GM19043 (cell line): ENCODE measurements around the gene ZPBP2.
A peak's percentile ranks its signal among the peaks of the same experiment; 100 is the strongest.
"Not testable (repeated sequence)": the region's sequence is repeated elsewhere in the genome, so short reads cannot be mapped to it uniquely, and the experiment has no call there.

Source experiments
- ATAC-seq: cut with Tn5 transposase; IDR thresholded peaks from one replicate; pipeline ENCODE4 v1.9.1; 2021; ENCODE audit warnings: low read depth; ENCODE audit not compliant: unreplicated experiment

Gene ZPBP2

DNA sequence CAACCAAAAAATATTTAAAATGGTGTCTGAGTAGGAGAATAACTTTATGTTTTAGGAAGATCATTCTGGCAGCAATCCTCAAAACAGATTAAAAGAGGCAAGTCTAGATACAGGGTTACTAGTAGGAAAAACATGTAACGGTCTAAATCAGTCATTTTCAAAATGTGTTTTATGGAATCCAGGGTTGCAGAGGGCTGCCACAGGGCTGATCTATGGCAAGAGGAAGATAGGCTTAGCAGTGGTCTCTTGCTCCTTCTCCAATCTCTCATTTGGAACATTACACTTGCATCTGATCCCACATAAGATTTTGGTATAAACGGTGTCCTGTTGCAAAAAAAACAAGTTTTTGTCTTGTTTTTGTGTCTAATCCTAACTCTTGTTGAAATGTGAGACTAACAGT is 13.1 kb upstream of the ZPBP2 start:
- ATAC-seq, result no peak

DNA sequence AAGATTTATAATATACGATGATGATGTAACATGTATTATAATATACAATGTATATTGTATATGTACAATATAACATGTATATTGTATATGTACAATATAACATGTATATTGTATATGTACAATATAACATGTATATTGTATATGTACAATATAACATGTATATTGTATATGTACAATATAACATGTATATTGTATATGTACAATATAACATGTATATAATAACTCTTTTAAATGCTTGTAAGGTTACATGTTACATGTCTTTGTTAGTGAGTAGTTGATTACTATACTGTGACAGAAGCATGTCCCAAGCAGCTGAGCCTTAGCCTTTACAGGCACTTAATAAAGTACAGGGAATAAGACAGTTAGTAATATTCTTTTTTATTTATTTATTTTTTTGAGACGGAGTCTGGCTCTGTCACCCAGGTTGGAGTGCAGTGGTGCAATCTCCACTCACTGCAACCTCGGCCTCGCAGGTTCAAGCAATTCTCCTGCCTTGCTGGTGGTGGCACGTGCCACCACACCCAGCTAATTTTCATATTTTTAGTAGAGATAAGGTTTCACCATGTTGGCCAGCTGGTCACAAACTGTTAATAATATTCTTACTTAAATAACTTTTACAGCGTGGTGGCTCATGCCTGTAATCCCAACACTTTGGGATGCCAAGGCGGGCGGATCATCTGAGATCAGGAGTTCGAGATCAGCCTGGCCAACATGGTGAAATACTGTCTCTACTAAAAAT is 11.9 kb upstream of the ZPBP2 start:
- not testable (repeated sequence) for ATAC-seq

DNA sequence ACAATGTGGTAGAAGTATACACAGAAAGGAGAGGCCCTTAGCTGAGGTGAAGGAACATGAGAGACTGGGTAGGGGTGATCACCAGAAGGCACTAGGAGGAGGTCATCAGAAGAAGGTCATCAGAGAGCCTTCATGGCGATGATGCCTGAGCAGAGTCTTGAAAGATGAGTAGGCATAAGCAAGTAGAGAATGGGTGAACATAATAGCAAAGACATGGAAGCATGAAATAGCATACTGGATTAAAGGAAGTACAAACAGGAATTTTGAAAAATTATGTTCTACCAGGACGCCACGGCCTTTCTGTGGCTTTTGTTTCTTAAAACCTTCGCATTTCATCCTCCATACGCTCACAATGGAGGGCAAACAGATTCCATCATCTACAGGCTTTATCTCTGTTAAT is 6.8 kb upstream of the ZPBP2 start:
- no peak for ATAC-seq

DNA sequence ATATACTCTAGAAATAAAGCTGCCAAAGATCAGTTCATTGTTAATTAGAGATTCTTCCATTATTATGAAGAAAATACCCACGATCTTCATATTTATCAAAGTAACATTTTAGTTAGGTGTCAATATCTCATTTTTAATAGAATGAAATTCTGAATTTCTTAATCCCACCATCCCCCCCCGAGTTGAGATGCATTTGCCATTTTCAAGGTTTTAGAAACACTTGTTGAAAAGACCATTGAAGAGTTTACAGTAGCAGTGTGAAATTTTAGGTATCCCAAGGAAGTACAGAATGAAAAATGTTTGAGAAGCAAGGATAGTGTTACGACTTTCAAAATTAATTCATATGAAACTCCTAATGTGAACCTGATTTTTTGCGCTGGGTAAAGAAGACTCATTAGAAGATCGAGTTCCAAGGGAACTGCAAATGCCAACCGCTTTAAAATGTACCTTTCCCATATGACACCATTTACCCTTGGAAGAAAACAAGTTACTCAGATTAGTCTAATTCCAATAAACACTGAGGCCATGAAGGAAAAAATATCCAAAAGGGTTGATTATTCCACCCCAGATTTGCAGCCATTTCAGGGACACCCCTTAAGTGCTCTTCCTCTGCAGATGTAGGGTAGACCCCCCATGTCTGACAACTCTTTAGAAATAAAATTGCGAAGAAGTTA is 4.6 kb upstream of the ZPBP2 start:
- ATAC-seq, result no peak

DNA sequence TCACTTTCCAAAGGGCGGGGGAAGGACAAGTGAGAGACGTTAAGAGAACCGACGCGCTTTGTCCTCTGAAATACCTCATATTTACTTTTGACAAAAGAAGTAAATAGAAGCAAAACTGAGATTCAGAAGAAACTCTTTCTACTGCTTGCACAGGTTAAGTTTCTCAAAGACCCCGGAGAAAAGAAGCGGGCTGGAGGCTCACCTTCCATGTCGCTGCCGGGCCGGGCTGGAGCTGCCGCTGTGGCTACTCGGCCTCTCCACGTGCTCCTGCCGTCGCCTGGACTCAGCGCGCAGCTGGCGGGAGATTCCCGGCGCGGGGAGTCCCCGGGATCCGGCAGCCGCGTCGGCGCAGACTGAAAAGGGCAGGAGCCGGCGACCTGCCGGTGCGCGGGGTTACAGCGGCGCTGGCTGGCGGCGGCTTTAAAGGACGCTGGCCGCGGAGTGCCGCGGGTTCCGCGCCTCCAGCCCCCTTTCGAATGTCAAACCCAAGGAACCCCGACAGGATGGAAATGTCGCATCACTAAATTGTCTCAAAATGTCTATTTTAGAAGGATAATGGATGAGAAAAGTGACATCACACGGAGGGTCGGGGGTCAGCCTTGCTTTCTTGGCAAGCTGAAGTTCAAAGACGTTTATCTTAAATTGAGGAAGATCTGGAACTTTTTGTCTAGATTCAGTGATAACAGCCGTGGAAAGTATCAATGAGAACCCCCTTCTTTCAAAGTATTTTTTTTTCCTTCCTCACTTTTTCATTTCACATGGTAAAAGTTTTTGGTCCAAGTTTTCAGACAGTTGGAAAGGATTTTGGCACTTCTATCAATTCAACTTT is 3.9 kb upstream of the ZPBP2 start, which contains the start of gene IKZF3:
Gene IKZF3 (minus strand): TSS at position 395 of the 829 bp plus-strand sequence. CDS start 186 bp downstream, at position 209.
- ATAC-seq, result peak; percentile 42

DNA sequence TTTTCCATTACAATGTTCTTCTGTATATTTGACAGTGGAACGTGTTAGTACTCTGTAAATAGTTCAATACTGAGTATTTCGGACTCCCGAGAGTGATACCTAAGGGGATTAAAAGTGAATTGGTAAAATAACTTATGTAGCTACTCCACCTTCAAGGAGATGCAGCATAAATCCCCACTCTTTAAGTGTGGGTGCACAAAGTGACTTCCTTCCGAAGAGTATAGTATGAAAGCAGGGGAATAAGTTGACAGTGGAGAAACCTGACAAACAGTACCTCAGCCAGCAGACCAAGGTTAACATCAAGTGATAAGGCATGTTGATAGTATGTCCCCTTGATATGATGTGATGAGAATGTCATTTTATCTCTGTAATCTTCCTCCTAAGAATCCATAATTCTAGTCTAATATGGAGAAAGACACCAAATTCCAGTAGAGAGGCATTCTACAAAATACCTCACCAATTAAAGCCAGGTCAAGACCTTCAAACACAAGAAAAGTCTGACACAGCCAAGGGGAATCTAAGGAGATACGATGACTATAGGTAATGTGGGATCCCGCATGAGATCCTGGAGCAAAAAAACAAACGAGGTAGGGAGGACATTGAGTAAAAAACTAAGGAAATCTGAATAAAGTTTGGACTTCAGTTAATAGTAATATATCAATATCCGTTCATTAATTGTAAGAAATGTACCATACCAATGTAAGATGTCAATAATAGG is 1.8 kb upstream of the ZPBP2 start:
- no peak for ATAC-seq

DNA sequence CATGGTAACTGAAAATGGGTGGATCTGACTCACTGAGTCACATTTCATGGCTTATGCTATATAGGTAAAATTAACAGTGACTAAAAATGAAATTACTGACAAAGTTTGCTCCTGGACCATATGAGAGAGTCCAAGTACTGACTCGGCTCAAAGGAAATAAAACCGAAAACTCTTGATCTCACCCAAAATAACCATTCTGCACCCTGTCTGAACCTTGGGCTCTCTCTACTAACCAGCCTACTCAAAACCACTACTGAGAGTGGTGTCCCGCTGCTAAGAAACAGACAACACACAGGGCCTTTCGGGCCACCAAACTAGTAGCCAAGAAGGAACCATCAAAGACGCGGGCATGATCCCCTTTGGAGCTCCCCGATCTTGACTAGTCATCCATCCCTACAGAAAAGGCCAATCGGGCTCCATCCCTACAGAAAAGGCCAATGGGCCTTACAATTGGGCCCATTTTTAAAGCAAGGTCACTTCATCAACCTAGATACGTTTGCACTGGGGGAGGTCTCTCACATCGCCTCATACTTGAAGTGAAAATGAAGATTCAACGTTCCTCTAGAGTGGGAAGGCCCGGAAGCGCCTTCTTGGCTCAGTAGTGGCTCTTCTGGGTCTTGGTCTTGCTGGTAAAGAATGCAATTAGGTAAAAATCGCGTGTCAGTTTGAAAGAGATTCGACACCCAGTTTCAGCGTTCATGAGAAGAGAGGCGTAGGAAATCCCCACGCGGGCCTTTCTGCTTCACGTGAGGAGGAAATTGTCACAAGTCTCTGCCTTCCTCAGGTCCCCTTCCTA is 720 bp upstream of the ZPBP2 start:
- peak; percentile 47 for ATAC-seq

DNA sequence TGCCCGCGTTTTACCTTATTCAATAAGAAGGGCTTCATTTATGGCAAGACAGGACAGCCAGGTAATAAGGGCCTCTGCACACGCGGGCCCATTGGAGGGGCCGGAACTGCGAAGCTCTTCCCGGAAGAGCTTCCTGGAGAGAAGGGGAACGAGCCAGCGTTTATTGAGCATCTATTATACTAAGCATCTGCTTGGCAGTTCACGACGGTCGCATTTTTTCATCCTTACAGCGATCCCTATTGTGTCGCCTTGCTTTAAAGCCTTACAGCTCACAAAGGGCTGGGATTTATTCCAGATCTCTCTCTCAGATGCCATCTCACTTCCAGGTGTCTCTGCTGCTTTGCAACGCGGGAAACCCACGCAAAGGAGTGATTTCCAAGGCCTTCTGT is 546 bp downstream of the ZPBP2 start:
- ATAC-seq, result no peak

DNA sequence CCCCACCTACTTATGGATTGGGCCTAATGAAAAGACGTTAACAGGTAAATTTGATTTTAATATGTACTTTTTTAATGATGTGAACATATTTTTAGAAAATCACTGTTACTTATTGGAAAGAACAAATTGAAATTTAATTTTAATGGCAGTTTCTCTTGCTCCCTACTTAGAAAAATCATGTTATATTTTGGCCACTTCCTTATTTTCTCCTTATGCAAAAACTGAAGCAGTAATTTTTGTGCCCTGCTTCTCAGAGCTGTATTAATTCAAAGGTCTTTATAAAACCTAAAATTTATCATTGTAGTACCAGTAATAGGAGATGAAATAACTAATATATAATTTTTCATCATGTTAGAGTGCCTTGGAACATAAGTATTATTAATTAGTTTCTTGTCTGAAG is 2.8 kb downstream of the ZPBP2 start:
- ATAC-seq, result no peak

DNA sequence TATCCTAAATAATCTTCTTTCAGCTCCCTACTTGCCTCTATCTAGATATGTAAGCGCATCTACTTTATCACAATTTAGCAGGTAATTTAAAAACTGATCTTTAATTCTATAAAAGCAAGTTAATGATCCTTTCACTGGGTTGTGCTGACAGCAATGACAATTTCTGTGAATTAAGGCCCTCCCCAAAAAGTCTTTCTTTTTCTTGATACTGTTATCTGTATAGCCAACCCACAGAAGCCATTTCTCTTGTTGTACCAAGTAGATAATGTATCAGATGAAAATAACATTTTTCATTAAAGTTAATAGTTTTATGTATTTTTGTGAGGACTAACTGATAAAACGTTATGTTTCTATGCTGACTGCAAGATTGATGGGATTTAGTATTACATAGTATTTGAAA is 3.8 kb downstream of the ZPBP2 start:
- ATAC-seq, result no peak

DNA sequence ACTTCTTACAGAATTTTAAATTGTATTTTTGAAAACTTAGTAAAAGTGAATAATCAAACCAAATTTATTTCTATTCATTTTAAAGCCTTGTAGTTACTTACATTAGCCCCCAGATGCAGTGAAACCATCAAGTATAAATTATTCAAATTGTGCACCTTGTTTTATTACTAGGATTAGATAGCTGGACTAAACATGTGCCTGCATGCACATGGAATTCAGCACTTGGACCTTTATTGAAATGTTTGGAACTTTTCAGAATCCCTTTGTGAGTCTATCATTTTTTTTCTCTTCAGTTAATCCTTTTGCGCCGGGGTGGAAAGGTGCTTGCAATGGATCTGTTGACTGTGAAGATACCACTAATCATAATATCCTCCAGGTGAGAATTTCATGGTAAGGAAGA is 4.7 kb downstream of the ZPBP2 start:
- no peak for ATAC-seq

DNA sequence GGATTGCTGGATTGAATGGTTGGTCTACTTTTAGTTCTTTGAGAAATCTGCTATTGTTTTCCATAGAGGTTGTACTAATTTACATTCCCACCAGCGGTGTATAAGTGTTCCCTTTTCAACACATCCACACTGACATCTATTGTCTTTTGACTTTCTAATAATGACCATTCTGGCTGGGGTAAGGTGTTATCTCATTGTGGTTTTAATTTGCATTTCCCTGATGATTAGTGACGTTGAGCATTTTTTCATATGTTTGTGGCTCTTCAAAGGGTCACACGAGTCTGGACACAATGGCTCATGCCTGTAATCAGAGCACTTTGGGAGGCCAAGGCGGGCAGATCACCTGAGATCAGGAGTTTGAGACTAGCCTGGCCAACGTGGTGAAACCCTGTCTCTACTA is 18.1 kb downstream of the ZPBP2 start:
- not testable (repeated sequence) for ATAC-seq

DNA sequence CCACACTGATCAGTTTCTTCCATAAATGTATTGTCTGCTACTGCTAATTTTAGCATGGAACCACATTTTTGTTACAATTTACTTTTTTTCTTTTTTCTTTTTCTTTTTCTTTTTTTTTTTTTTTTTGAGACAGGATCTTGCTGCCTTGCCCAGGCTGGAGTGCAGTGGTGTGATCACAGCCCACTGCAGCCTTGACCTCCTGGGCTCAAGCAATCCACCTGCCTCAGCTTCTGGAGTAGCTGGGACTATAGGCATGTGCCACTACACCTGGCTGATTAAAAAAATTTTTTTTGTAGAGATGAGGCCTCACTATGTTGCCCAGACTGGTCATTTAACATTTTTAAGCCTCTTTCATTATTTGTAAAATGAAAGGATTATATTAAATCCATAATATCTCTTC is 19.1 kb downstream of the ZPBP2 start:
- ATAC-seq, result no peak

DNA sequence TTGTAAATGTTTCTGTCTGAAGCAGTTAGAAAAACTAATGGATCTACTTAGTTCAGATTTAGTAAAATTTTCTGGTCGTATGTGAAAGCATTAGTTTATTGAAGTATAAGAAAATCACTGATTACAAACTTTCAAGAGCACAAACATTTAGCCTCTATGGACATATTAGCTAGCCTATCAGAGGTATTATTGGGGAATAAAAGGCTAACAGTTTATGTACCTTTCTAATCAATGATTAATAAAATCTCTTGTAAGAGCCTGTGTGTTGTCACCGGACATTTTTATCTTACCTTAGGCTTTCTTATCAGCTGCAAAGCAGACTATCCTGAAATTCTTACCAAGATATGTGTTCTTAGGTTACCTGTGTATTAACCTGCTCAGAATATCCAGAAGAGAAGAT is 21.2 kb downstream of the ZPBP2 start:
- ATAC-seq, result no peak

DNA sequence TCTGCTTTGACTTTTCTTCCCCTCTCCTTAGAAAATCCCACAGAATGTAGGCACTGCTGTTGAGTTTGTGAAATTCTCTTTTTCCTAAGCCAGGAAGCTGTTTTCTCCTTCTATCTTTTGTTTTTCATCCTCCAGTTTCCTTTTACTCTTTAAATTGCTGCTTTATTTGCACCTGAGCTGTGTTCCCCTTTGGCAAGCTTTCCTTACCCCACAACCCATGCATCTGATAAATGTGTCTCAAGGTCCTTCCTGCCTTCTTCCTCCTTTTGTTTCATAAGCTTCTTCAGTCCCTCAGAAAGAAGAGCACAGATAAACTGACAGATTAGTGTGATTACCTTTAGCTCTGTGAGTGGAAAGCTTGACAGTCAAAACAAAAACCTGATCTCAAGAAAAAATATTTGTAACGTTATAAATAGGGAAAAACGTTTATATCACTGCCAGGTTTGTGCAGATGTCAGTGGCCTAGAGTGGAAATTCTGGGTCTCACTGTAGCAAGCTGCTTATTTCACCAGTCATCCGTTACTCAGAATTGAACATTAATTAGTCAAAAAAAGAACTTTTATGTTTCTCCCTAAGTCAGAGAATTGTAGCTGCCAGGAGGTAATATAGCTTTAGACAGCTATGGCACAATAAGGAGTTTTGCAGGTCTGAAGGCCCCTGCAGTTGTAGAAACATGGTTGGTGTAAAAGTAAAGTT is 26.8 kb downstream of the ZPBP2 start:
- no peak for ATAC-seq

DNA sequence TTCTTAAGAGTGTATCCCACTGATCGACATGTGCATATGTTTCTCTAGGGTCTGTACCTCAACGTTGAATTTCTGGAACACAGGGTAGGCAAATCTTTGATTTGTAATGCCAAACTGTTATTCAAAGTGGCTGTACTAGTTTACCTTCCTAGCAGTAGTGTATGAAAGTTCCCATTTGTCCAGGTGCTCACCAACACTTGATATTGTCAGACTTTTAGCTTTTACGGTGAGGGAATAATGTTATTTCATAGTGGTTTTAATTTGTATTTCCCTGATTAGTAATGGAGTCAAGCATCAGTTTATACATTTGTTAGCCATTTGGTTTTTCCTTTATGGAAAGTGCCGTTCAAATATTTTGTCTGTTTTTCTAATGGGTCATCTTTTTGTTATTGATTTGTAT is 30.1 kb downstream of the ZPBP2 start:
- no peak for ATAC-seq

DNA sequence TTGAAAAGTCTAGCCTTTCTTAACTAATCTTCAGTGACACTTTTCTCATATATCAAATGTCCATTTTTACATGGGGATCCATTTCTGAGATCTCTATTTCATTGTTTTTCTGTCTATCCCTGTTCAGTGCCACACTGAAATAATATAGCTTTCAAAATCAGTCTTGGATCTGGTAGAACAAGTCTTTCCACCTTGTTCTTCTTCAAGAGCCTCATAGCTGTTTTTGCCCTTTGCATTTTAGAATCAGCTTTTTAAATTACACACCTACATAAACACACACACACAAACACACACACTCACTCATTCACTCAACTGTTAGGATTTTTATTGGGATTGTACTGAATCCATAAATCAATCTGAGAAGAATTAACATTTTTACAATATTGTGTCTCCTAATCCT is 31.2 kb downstream of the ZPBP2 start:
- no peak for ATAC-seq

DNA sequence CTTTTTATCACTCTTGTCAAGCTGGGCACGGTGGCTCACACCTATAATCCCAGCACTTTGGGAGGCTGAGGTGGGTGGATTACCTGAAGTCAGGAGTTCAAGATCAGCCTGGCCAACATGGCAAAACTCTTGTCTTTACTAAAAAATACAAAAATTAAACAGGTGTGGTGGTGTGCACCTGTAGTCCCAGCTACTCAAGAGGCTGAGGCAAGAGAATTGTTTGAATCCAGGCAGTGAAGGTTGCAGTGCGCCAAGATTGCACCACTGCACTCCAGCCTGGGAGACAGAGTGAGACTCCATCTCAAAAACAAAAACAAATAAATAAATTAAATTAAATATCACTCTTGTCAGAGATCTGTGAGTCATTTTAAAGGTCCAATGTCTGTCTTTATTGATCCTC is 34.0 kb downstream of the ZPBP2 start:
- not testable (repeated sequence) for ATAC-seq

DNA sequence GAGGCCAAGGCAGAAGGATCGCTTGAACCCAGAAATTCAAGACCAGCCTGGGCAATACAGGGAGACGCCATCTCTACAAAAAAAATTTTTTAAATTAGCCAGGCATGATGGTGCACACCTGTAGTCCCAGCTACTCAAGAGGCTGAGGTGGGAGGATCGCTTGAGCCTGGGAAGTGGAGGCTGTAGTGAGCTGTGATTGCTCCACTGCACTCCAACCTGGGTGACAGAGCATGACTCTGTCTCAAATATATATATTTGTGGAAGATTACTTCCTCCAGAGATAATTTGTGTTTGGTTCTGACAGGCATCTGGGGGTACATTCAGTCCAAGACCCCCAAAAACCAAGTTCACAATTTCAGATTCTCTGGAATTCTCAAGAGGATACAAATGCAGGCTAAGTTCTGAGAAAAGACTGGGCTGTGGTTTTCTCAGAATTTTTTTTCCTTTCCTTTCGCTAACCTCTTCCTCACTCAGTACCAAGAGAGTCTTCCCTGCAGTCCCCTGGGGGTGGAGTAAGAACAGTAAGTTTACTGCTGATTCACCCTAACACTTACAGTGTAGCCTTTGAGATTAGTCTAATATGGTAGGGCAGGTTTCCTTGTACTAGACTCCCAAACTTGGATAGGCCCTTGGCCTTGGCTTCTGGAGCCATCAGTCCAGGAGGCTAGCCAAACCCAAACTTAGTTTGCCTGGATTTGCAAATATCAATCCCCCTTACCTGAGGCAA is 35.3 kb downstream of the ZPBP2 start:
- no peak for ATAC-seq
